22Rv1 (cell line): Measurements from ENCODE around the gene TTLL7.

Source experiments
- CTCF ChIP-seq: fragments of 450-650 bp; IDR thresholded peaks from 2 replicates; pipeline ENCODE4 v1.5.1; 2017; ENCODE audit warnings: mild to moderate bottlenecking
- ZFX ChIP-seq: fragments of 450-650 bp; IDR thresholded peaks from 2 replicates; pipeline ENCODE4 v1.6.1; 2017; ENCODE audit warnings: antibody characterized with exemption, borderline replicate concordance

GRCh38 chr1:83838573-83838972 is 160.4 kb downstream of the TTLL7 start:
- TF ChIP-seq CTCF (no peak), ZFX (no peak)
